Heart left ventricle (tissue), 13 donors: Measurements from ENCODE around the gene SNUPN.

ENCODE experiments used
- POLR2A ChIP-seq, 2 donors: fragments of 450-650 bp; IDR thresholded peaks; one replicate each; pipeline ENCODE4 v1.6.1; 2017; ENCODE audit warnings: antibody characterized with exemption in 2 of 2, mild to moderate bottlenecking in 2 of 2, moderate library complexity in 2 of 2
- TF ChIP-seq, protein P1 (sequence below), 12 donors: fragments of 200-600 bp; sonication (generic) in 4 of 12; IDR thresholded peaks; one replicate each; pipeline versions ENCODE4 v1.5.0 to v1.8.0; 2018 to 2022; ENCODE audit warnings: antibody characterized with exemption in 12 of 12, mild to moderate bottlenecking in 5 of 12
- donor health status: ischemic (EF 13 %, LVEDD 7.1; RV severe dilation, severe dysfunction).
- donor health status: DM: no; HTN: yes; CAD: no.
- donor health status: DM: no; HTN: no; CAD: no.
- donor health status: ischemic (EF 25% LVEDD 6.9; RV normal size, moderate dysfunction).
- donor health status: ischemic (EF 25% LVEDD 5.7; RV mildly dilated, moderate dysfunction).
- donor health status: ischemic (EF 35%, LVEDD 5.7; RV mildly dilated, moderate dysfunction).
- donor health status: nonischemic (EF 11% LVEDD 7.7; RV severe dilation, severe dysfunction).
- donor health status: DM: yes; HTN: yes; CAD: no.
- donor health status: PGD.
- donor health status: ischemic (EF 29% LVEDD 5.4; RV normal size, mild dysfunction).
- donor health status: nonischemic (EF 23%, LVEDD 6.1; RV moderate dilation, normal function).

DNA sequence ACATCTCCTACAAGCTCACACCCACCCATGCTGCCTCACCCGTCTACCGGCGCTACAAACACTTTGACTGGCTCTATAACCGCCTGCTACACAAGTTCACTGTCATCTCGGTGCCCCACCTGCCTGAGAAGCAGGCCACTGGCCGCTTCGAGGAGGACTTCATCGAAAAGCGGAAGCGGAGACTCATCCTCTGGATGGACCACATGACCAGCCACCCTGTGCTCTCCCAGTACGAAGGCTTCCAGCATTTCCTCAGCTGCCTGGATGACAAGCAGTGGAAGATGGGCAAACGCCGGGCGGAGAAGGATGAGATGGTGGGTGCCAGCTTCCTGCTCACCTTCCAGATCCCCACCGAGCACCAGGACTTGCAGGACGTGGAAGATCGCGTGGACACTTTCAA lies 24.3 kb upstream of the SNUPN start:
- TF ChIP-seq, protein P1, sequence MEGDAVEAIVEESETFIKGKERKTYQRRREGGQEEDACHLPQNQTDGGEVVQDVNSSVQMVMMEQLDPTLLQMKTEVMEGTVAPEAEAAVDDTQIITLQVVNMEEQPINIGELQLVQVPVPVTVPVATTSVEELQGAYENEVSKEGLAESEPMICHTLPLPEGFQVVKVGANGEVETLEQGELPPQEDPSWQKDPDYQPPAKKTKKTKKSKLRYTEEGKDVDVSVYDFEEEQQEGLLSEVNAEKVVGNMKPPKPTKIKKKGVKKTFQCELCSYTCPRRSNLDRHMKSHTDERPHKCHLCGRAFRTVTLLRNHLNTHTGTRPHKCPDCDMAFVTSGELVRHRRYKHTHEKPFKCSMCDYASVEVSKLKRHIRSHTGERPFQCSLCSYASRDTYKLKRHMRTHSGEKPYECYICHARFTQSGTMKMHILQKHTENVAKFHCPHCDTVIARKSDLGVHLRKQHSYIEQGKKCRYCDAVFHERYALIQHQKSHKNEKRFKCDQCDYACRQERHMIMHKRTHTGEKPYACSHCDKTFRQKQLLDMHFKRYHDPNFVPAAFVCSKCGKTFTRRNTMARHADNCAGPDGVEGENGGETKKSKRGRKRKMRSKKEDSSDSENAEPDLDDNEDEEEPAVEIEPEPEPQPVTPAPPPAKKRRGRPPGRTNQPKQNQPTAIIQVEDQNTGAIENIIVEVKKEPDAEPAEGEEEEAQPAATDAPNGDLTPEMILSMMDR (IDR thresholded peaks at IDR 0.05): no peak
- TF ChIP-seq POLR2A (IDR thresholded peaks at IDR 0.05): no peak
